Cardiac muscle cell (in vitro differentiated cells and primary cell): Measurements from ENCODE around the gene SLC4A1AP. TPM values are rescaled to one million over a fixed set of nuclear protein-coding genes. Genes with fewer than 3 reads are reported as not detected.

Experiments
- DNase-seq, 2 donors: peaks; one replicate each; pipeline versions ENCODE4 v3.0.0 to v3.0.0-alpha.2; 2010 to 2017; ENCODE audit warnings: low read depth in 1 of 2, low spot score in 1 of 2
- H3K27ac ChIP-seq: fragments of 200-600 bp; sonication (generic); 2 replicates; pipeline ENCODE4 v1.5.1; 2016
- H3K27me3 ChIP-seq: fragments of 200-600 bp; sonication (generic); 2 replicates; pipeline ENCODE4 v1.6.0; 2016; ENCODE audit warnings: control low read depth
- H3K36me3 ChIP-seq: fragments of 200-600 bp; sonication (generic); 2 replicates; pipeline ENCODE4 v1.5.1; 2016; ENCODE audit warnings: control low read depth
- H3K4me1 ChIP-seq: fragments of 200-600 bp; sonication (generic); 2 replicates; pipeline ENCODE4 v1.8.1; 2017; ENCODE audit warnings: low read depth, mild to moderate bottlenecking, mixed run types
- H3K4me3 ChIP-seq: fragments of 200-600 bp; sonication (generic); 2 replicates; pipeline ENCODE4 v1.5.1; 2016; ENCODE audit warnings: mild to moderate bottlenecking
- H3K9me3 ChIP-seq: fragments of 200-600 bp; sonication (generic); 2 replicates; pipeline ENCODE4 v1.5.1; 2017; ENCODE audit warnings: low read depth, mild to moderate bottlenecking, control low read depth
- polyA plus RNA-seq: library from polyadenylated mRNA; unstranded; fragments of >200 nt; fragmentation: Nextera tagmentation; extraction: Ambion mirVana; gene quantifications from 2 replicates; pipeline ENCODE4 v1.2.1, GENCODE V29; 2016
- total RNA-seq: library from RNA; depleted of rRNA; stranded (reverse); fragments of >200 nt; gene quantifications from 2 replicates; pipeline ENCODE4 v1.2.3, GENCODE V29; 2016
- TF ChIP-seq, protein P1 (sequence below): IDR thresholded peaks from 2 replicates; pipeline ENCODE4 v1.5.1; 2012; ENCODE audit warnings: low read depth, mild to moderate bottlenecking, low read length

SLC4A1AP gene
- total and polyA plus RNA-seq, 2 experiments from 2014 or later, result 34.8 to 35.9 TPM

- TF ChIP-seq, protein P1, sequence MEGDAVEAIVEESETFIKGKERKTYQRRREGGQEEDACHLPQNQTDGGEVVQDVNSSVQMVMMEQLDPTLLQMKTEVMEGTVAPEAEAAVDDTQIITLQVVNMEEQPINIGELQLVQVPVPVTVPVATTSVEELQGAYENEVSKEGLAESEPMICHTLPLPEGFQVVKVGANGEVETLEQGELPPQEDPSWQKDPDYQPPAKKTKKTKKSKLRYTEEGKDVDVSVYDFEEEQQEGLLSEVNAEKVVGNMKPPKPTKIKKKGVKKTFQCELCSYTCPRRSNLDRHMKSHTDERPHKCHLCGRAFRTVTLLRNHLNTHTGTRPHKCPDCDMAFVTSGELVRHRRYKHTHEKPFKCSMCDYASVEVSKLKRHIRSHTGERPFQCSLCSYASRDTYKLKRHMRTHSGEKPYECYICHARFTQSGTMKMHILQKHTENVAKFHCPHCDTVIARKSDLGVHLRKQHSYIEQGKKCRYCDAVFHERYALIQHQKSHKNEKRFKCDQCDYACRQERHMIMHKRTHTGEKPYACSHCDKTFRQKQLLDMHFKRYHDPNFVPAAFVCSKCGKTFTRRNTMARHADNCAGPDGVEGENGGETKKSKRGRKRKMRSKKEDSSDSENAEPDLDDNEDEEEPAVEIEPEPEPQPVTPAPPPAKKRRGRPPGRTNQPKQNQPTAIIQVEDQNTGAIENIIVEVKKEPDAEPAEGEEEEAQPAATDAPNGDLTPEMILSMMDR, result no peak
- H3K36me3 ChIP-seq, result peaks cover 42% of the 10 kb centered on the region
These were observed 21.9 kb downstream of the SLC4A1AP start for GRCh38 chr2:27685577-27685976.

GRCh38 chr2:27687232-27687631, 23.5 kb downstream of the SLC4A1AP start:
- TF ChIP-seq, protein P1, result no peak
- Histone ChIP-seq H3K27me3 (no peaks in the 10 kb centered on the region), H3K27ac (no peak overlapping the region), H3K4me1 (no peaks in the 10 kb centered on the region), H3K4me3 (no peak overlapping the region), H3K36me3 (peaks cover 42% of the 10 kb centered on the region), H3K9me3 (no peaks in the 10 kb centered on the region)
- no peak for DNase-seq

More at GRCh38 chr2:27685577-27685976, 21.9 kb downstream of the SLC4A1AP start:
- DNase-seq, result no peak
- Histone ChIP-seq H3K9me3 (no peaks in the 10 kb centered on the region), H3K4me1 (peaks cover 8% of the 10 kb centered on the region), H3K27ac (no peak overlapping the region), H3K27me3 (no peaks in the 10 kb centered on the region), H3K4me3 (no peak overlapping the region)

GRCh38 chr2:27689424-27689823, 25.7 kb downstream of the SLC4A1AP start:
- Histone ChIP-seq H3K27me3 (no peaks in the 10 kb centered on the region), H3K4me1 (no peaks in the 10 kb centered on the region), H3K4me3 (no peak overlapping the region), H3K36me3 (peaks cover 46% of the 10 kb centered on the region), H3K27ac (no peak overlapping the region), H3K9me3 (no peaks in the 10 kb centered on the region)
- DNase-seq, result no peak
- TF ChIP-seq, protein P1, result no peak

DNA sequence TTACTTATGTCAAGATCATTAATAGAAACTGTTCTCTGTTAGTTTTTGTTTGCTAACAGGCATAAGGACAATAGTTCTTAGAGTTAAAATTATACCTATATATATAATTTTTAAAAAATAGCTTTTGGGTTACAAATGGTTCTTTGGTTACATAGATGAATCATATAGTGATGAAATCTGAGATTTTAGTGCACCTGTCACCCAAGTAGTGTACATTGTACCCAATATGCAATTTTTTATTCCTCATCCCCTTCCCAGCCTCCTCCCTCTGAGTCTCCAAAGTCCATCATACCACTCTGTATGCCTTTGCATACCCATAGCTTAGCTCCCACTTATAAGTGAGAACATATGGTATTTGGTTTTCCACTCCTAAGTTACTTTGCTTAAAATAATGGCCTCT, 26.4 kb downstream of the SLC4A1AP start:
- Histone ChIP-seq H3K27me3 (no peaks in the 10 kb centered on the region), H3K27ac (no peak overlapping the region), H3K4me1 (no peaks in the 10 kb centered on the region), H3K4me3 (no peak overlapping the region), H3K9me3 (no peaks in the 10 kb centered on the region), H3K36me3 (peaks cover 43% of the 10 kb centered on the region)
- DNase-seq, result no peak
- TF ChIP-seq, protein P1, result no peak

GRCh38 chr2:27697660-27698059, 34.0 kb downstream of the SLC4A1AP start:
- Histone ChIP-seq H3K27ac (no peak overlapping the region), H3K27me3 (no peaks in the 10 kb centered on the region), H3K9me3 (no peaks in the 10 kb centered on the region), H3K4me3 (no peak overlapping the region), H3K4me1 (peaks cover 16% of the 10 kb centered on the region), H3K36me3 (peaks cover 17% of the 10 kb centered on the region)
- TF ChIP-seq, protein P1, result no peak
- no peak for DNase-seq

DNA sequence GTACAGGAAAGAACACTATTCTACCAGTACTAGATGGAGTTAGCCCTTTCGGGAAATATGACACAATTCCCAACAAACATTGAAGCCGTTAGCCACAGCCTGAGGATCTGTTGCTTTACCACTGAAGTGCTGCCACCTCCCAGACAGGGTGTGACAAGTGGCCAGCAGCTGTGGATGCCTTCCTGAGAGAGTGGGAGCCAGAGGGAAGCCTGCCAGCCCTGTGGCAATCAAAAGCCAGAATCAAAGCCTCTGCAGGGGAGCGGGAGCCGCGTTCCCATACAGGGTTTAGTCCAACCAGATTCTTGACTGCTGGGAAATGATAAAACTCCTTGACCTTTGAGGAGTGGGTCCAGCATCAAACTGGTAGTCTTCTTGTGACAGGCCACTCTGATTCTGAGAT, 38.0 kb downstream of the SLC4A1AP start:
- Histone ChIP-seq H3K9me3 (no peaks in the 10 kb centered on the region), H3K4me1 (peaks cover 29% of the 10 kb centered on the region), H3K4me3 (no peak overlapping the region), H3K27ac (peak overlapping the region; percentile 59), H3K36me3 (no peaks in the 10 kb centered on the region), H3K27me3 (no peaks in the 10 kb centered on the region)
- TF ChIP-seq, protein P1, result no peak
- DNase-seq, result peak; percentile 36 to 44
